ENCODE data around the gene BEND7.
"Not testable (repeated sequence)": the region's sequence is repeated elsewhere in the genome, so short reads cannot be mapped to it uniquely, and the experiment has no call there.

Gene BEND7

GRCh38 chr10:13483951-13484350 is 44.9 kb downstream of the BEND7 start:
- no peak for DNase-seq (ENCODE audit: low read depth in 1 of 2, low spot score in 1 of 2)

GRCh38 chr10:13483073-13483472 is 45.7 kb downstream of the BEND7 start:
- DNase-seq (ENCODE audit: low read depth in 1 of 2, low spot score in 1 of 2), result no peak

GRCh38 chr10:13481690-13482089 is 47.1 kb downstream of the BEND7 start:
- no peak for DNase-seq (ENCODE audit: low read depth in 1 of 2, low spot score in 1 of 2)

- DNase-seq (ENCODE audit: low read depth in 1 of 2, low spot score in 1 of 2), result no peak
These were observed 53.7 kb downstream of the BEND7 start for GRCh38 chr10:13475124-13475523.

- DNase-seq (ENCODE audit: low read depth in 1 of 2, low spot score in 1 of 2), result no peak
These were observed 54.8 kb downstream of the BEND7 start for GRCh38 chr10:13473986-13474385.

- no peak for DNase-seq (ENCODE audit: low read depth in 1 of 2, low spot score in 1 of 2)
These were observed 56.5 kb downstream of the BEND7 start for GRCh38 chr10:13472359-13472758.

GRCh38 chr10:13470270-13470669 is 58.5 kb downstream of the BEND7 start:
- DNase-seq (ENCODE audit: low read depth in 1 of 2, low spot score in 1 of 2), result no peak

- DNase-seq (ENCODE audit: low read depth in 1 of 2, low spot score in 1 of 2), result no peak
These were observed 66.3 kb downstream of the BEND7 start for GRCh38 chr10:13462551-13462950.

GRCh38 chr10:13458687-13459012 is 70.2 kb downstream of the BEND7 start:
- no peak for DNase-seq (ENCODE audit: low read depth in 1 of 2, low spot score in 1 of 2)

- DNase-seq (ENCODE audit: low read depth in 1 of 2, low spot score in 1 of 2), result no peak
These were observed 70.7 kb downstream of the BEND7 start for GRCh38 chr10:13457958-13458686.

- DNase-seq (ENCODE audit: low read depth in 1 of 2, low spot score in 1 of 2), result no peak
These were observed 74.9 kb downstream of the BEND7 start for GRCh38 chr10:13453896-13454295.

- DNase-seq (ENCODE audit: low read depth in 1 of 2, low spot score in 1 of 2), result no peak
These were observed 78.7 kb downstream of the BEND7 start for GRCh38 chr10:13450069-13450468.

GRCh38 chr10:13449296-13449695 is 79.5 kb downstream of the BEND7 start:
- no peak for DNase-seq (ENCODE audit: low read depth in 1 of 2, low spot score in 1 of 2)

GRCh38 chr10:13448216-13448615 is 80.6 kb downstream of the BEND7 start:
- no peak for DNase-seq (ENCODE audit: low read depth in 1 of 2, low spot score in 1 of 2)

GRCh38 chr10:13445656-13446400 is 83.0 kb downstream of the BEND7 start:
- no peak for DNase-seq (ENCODE audit: low read depth in 1 of 2, low spot score in 1 of 2)

GRCh38 chr10:13441476-13441875 is 87.3 kb downstream of the BEND7 start:
- DNase-seq (ENCODE audit: low read depth in 1 of 2, low spot score in 1 of 2), result no peak

GRCh38 chr10:13440185-13441061 is 88.4 kb downstream of the BEND7 start:
- peak; percentile 39 to 47 for DNase-seq (ENCODE audit: low read depth in 1 of 2, low spot score in 1 of 2)

- DNase-seq (ENCODE audit: low read depth in 1 of 2, low spot score in 1 of 2), result no peak
These were observed 89.3 kb downstream of the BEND7 start for GRCh38 chr10:13439313-13440184.

GRCh38 chr10:13437026-13437555 is 91.7 kb downstream of the BEND7 start:
- no peak for DNase-seq (ENCODE audit: low read depth in 1 of 2, low spot score in 1 of 2)

GRCh38 chr10:13427943-13428342 is 100.9 kb downstream of the BEND7 start:
- DNase-seq (ENCODE audit: low read depth in 1 of 2, low spot score in 1 of 2), result not testable (repeated sequence)

GRCh38 chr10:13425397-13425796 is 103.4 kb downstream of the BEND7 start:
- DNase-seq (ENCODE audit: low read depth in 1 of 2, low spot score in 1 of 2), result no peak

Measured in activated T-helper 1 cell treated with anti-CD3 and anti-CD28 coated beads, Interleukin-2, amount 50 U/mL, for 16 hours (primary cell).